GM23338 (cell line): ENCODE data around the gene CCDC188.

Source experiments
- CREB1 ChIP-seq: fragments of 250-450 bp; sonication (Bioruptor Pico); IDR thresholded peaks from 2 replicates; pipeline ENCODE4 v1.5.0; 2020; ENCODE audit warnings: low read depth, mild to moderate bottlenecking, moderate library complexity
- EZH2 ChIP-seq: fragments of 200-600 bp; sonication (generic); IDR thresholded peaks from one replicate; pipeline ENCODE4 v1.8.0; 2017; ENCODE audit warnings: antibody characterized with exemption, mild to moderate bottlenecking, low read depth; ENCODE audit not compliant: unreplicated experiment
- EZH2phosphoT487 ChIP-seq: fragments of 200-600 bp; sonication (generic); IDR thresholded peaks from one replicate; pipeline ENCODE4 v1.8.1; 2018; ENCODE audit warnings: antibody characterized with exemption; ENCODE audit not compliant: unreplicated experiment
- JUNB ChIP-seq: IDR thresholded peaks from one replicate; pipeline ENCODE4 v1.6.1; 2016; ENCODE audit warnings: antibody characterized with exemption; ENCODE audit not compliant: unreplicated experiment
- NANOG ChIP-seq: IDR thresholded peaks from 2 replicates; pipeline ENCODE4 v1.6.1; 2016; ENCODE audit warnings: antibody characterized with exemption, borderline replicate concordance
- POLR2AphosphoS5 ChIP-seq: IDR thresholded peaks from 2 replicates; pipeline ENCODE4 v1.6.1; 2016; ENCODE audit warnings: antibody characterized with exemption, low read depth
- TF ChIP-seq, protein P1 (sequence below), 2 experiments: fragments of 200-600 bp in 1 of 2; sonication (generic) in 1 of 2; conservative IDR thresholded peaks; 2 replicates each; pipeline versions ENCODE4 v1.5.1 to v1.6.1; 2016 to 2017; ENCODE audit warnings: antibody characterized with exemption in 2 of 2, low read depth in 2 of 2, mild to moderate bottlenecking in 2 of 2, moderate library complexity in 1 of 2
- TF ChIP-seq, protein P2 (sequence below): IDR thresholded peaks from one replicate; pipeline ENCODE4 v1.6.1; 2018; ENCODE audit warnings: antibody characterized with exemption; ENCODE audit not compliant: unreplicated experiment

DNA sequence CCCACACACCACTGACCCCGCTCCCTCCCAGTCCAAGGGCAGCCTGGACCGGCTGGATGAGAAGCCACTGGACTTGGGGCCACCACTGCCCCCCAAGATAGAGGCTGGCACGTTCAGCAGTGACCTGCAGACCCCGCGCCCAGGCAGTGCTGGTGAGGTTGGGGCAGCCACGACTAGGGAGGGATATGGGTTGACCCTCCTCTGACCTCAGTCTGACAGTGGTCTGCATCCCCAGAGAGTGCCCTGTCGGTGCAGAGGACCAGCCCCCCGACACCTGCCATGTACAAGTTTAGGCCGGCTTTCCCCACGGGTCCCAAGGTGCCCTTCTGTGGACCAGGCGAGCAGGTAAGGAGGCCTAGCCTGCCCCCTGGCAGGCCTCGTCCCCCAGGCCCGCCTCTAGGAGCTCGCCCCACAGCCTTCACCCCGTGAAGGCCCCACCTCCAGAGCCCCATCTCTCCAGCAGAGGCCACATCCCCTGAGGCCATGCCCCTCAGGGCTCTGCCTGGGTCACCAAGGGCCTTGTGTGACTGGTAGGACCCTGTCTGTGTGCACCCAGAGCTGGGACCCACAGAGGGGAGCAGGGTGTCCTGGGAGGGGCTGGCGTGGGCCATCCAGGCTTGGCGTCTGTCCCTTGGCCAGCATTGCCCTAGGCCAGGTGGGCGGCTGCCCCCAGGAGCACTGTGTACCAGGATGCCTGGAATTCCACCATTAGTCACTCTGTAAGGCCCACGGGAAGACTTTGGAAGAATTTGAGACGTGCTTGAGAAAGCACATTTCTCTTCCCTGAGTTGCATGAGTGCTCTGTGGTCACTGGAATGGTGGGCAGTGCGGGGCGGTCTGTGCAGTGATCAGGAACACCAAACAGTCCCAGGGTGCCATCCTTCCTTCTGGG is 9.4 kb downstream of the CCDC188 start:
- TF ChIP-seq, protein P1, sequence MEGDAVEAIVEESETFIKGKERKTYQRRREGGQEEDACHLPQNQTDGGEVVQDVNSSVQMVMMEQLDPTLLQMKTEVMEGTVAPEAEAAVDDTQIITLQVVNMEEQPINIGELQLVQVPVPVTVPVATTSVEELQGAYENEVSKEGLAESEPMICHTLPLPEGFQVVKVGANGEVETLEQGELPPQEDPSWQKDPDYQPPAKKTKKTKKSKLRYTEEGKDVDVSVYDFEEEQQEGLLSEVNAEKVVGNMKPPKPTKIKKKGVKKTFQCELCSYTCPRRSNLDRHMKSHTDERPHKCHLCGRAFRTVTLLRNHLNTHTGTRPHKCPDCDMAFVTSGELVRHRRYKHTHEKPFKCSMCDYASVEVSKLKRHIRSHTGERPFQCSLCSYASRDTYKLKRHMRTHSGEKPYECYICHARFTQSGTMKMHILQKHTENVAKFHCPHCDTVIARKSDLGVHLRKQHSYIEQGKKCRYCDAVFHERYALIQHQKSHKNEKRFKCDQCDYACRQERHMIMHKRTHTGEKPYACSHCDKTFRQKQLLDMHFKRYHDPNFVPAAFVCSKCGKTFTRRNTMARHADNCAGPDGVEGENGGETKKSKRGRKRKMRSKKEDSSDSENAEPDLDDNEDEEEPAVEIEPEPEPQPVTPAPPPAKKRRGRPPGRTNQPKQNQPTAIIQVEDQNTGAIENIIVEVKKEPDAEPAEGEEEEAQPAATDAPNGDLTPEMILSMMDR (conservative IDR thresholded peaks at IDR 0.05; ENCODE audit: low read depth in 2 of 2), result no peak
- TF ChIP-seq, protein P2, sequence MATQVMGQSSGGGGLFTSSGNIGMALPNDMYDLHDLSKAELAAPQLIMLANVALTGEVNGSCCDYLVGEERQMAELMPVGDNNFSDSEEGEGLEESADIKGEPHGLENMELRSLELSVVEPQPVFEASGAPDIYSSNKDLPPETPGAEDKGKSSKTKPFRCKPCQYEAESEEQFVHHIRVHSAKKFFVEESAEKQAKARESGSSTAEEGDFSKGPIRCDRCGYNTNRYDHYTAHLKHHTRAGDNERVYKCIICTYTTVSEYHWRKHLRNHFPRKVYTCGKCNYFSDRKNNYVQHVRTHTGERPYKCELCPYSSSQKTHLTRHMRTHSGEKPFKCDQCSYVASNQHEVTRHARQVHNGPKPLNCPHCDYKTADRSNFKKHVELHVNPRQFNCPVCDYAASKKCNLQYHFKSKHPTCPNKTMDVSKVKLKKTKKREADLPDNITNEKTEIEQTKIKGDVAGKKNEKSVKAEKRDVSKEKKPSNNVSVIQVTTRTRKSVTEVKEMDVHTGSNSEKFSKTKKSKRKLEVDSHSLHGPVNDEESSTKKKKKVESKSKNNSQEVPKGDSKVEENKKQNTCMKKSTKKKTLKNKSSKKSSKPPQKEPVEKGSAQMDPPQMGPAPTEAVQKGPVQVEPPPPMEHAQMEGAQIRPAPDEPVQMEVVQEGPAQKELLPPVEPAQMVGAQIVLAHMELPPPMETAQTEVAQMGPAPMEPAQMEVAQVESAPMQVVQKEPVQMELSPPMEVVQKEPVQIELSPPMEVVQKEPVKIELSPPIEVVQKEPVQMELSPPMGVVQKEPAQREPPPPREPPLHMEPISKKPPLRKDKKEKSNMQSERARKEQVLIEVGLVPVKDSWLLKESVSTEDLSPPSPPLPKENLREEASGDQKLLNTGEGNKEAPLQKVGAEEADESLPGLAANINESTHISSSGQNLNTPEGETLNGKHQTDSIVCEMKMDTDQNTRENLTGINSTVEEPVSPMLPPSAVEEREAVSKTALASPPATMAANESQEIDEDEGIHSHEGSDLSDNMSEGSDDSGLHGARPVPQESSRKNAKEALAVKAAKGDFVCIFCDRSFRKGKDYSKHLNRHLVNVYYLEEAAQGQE, result no peak
- TF ChIP-seq EZH2 (no peak), POLR2AphosphoS5 (no peak), CREB1 (no peak), EZH2phosphoT487 (no peak), JUNB (no peak), NANOG (no peak)
